CD8-positive, alpha-beta memory T cell (primary cell): ENCODE data around the gene TRAF5. TPM values are rescaled to one million over a fixed set of nuclear protein-coding genes. Genes with fewer than 3 reads are reported as not detected.

Source experiments
- CTCF ChIA-PET: fragments of 350-600 bp; sonication (Branson Sonifier 250); formaldehyde crosslinking; loops from one replicate; lab custom pipeline; 2021; ENCODE audit warnings: antibody characterized with exemption; lab: Charles Lee
- POLR2A ChIA-PET: fragments of 350-600 bp; sonication (Branson Sonifier 250); formaldehyde crosslinking; loops from one replicate; lab custom pipeline; 2021; ENCODE audit warnings: antibody characterized with exemption; lab: Charles Lee
- DNase-seq, 5 donors: peaks; one replicate each; pipeline versions ENCODE4 v3.0.0 to v3.0.0-alpha.2; 2020 to 2022; ENCODE audit warnings: mixed read lengths in 1 of 5
- H3K27ac ChIP-seq: one replicate; pipeline ENCODE4 v1.7.0; 2013; ENCODE audit warnings: low read depth, mild to moderate bottlenecking, low read length, moderate library complexity
- H3K27me3 ChIP-seq: 2 replicates; pipeline ENCODE4 v1.7.0; 2013; ENCODE audit warnings: low read length, mild to moderate bottlenecking; ENCODE audit not compliant: insufficient read depth, poor library complexity, severe bottlenecking
- H3K36me3 ChIP-seq: 2 replicates; pipeline ENCODE4 v1.7.0; 2013; ENCODE audit warnings: mild to moderate bottlenecking, low read length, moderate library complexity; ENCODE audit not compliant: insufficient read depth
- H3K4me1 ChIP-seq: 2 replicates; pipeline ENCODE4 v1.7.0; 2013; ENCODE audit warnings: mild to moderate bottlenecking, low read length, moderate library complexity; ENCODE audit not compliant: insufficient read depth
- H3K4me3 ChIP-seq: 2 replicates; pipeline ENCODE4 v1.7.0; 2013; ENCODE audit warnings: mild to moderate bottlenecking, low read length
- H3K9me3 ChIP-seq: 2 replicates; pipeline ENCODE4 v1.7.0; 2013; ENCODE audit warnings: mild to moderate bottlenecking, low read length
- H3K27ac Mint-ChIP-seq, 8 donors: one replicate each; pipeline ENCODE4 v1.8.0; 2020 to 2021; ENCODE audit warnings: mixed read lengths in 8 of 8, mild to moderate bottlenecking in 6 of 8, inconsistent platforms in 3 of 8, moderate library complexity in 3 of 8
- H3K27me3 Mint-ChIP-seq, 2 donors: one replicate each; pipeline ENCODE4 v1.8.0; 2020 to 2021; ENCODE audit warnings: mixed read lengths in 2 of 2, mild to moderate bottlenecking in 1 of 2, moderate library complexity in 1 of 2
- H3K36me3 Mint-ChIP-seq, 3 donors: one replicate each; pipeline ENCODE4 v1.8.0; 2020 to 2021; ENCODE audit warnings: mixed read lengths in 3 of 3, inconsistent platforms in 1 of 3, mild to moderate bottlenecking in 1 of 3
- H3K4me1 Mint-ChIP-seq, 3 donors: one replicate each; pipeline ENCODE4 v1.8.0; 2020 to 2021; ENCODE audit warnings: mixed read lengths in 3 of 3, inconsistent platforms in 1 of 3, mild to moderate bottlenecking in 1 of 3
- H3K4me3 Mint-ChIP-seq, 7 donors: one replicate each; pipeline ENCODE4 v1.8.0; 2020 to 2021; ENCODE audit warnings: mixed read lengths in 7 of 7, mild to moderate bottlenecking in 6 of 7, moderate library complexity in 4 of 7, inconsistent platforms in 2 of 7
- H3K9me3 Mint-ChIP-seq, 5 donors: one replicate each; pipeline ENCODE4 v1.8.0; 2020 to 2022; ENCODE audit warnings: mixed read lengths in 5 of 5, mild to moderate bottlenecking in 3 of 5, moderate library complexity in 2 of 5, inconsistent platforms in 1 of 5
- polyA plus RNA-seq: library from polyadenylated mRNA; unstranded; fragments of 300-500 nt; fragmentation: Illumina TruSeq; gene quantifications from one replicate; pipeline ENCODE4 v1.2.3, GENCODE V29; 2021
- total RNA-seq, 2 experiments: library from RNA; stranded (reverse); gene quantifications; one replicate each; pipeline ENCODE4 v1.2.3, GENCODE V29; 2021

Gene TRAF5
- total and polyA plus RNA-seq, 3 experiments from 2014 or later: 30.7 to 38.3 (median 33.7) TPM

DNA sequence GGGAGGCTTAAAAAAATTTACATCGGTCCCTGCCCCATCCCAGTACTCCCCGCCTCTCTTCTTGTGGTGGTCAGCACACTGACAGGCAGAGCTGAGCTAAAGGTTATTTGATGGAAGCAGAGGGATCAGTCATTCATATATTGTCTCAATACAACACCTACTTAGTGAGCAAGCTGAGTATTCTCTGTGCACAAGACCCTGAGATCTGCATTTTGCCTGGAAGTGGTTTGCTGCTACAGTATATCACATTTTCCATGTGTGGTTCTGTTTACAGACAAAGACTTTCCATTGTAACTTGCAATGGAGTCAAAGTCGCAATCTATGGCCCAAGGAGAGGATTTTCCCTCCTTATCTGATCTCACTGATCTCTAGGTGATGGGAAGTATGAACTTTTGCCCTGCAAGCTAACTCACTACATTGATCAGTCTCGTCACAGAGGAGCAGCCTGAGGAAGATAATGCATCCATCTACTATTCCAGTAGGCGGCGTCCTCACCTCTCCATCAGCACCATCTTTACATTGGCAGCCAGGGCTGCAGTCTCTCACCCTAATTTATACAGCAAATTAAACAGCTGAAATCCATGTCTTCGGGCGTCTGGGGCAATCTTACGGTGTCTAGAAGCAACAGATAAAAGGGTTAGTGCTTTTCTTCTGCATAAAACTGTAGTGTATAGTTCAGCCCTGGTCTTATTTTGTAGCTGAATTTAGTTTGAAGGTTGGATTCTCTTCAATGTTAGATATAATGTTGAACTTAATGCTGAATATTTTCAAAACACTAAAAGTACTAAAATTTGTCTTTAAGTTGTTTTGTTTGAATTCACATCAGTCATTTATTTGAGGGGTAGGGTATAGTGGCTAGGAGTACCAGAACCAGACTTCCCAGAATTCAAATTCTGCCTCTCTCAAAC is 3.2 kb upstream of the TRAF5 start:
- H3K27ac Mint-ChIP-seq: peak overlapping the region in 2 of 8 donors; percentile 4 to 25
- peaks cover 30 to 51% (median 37%) of the 10 kb centered on the region in 3 donors for H3K4me1 Mint-ChIP-seq
- H3K36me3 ChIP-seq: no peaks in the 10 kb centered on the region
- DNase-seq: peak; percentile 44 to 77 (median 56)
- no peak overlapping the region for H3K4me3 ChIP-seq
- peaks cover 0 to 16% (median 0%) of the 10 kb centered on the region in 3 donors for H3K36me3 Mint-ChIP-seq
- H3K27ac ChIP-seq: no peak overlapping the region
- H3K27me3 Mint-ChIP-seq: no peaks in the 10 kb centered on the region
- peaks cover 14% of the 10 kb centered on the region for H3K4me1 ChIP-seq
- peak overlapping the region in 1 of 7 donors; percentile 70 for H3K4me3 Mint-ChIP-seq
- H3K27me3 ChIP-seq: no peaks in the 10 kb centered on the region
- no peaks in the 10 kb centered on the region for H3K9me3 ChIP-seq
- ChIA-PET POLR2A (interaction anchor here (0.5 kb wide), 1 partner anchor 155 kb away, joined by 3 read pairs; no protein-coding TSS in a partner anchor), CTCF (interaction anchor here (0.6 to 2.8 kb wide), 33 partner anchors 8 to 990 kb away, joined by 3 to 29 read pairs (median 7); no protein-coding TSS in a partner anchor)
- H3K9me3 Mint-ChIP-seq: no peaks in the 10 kb centered on the region

DNA sequence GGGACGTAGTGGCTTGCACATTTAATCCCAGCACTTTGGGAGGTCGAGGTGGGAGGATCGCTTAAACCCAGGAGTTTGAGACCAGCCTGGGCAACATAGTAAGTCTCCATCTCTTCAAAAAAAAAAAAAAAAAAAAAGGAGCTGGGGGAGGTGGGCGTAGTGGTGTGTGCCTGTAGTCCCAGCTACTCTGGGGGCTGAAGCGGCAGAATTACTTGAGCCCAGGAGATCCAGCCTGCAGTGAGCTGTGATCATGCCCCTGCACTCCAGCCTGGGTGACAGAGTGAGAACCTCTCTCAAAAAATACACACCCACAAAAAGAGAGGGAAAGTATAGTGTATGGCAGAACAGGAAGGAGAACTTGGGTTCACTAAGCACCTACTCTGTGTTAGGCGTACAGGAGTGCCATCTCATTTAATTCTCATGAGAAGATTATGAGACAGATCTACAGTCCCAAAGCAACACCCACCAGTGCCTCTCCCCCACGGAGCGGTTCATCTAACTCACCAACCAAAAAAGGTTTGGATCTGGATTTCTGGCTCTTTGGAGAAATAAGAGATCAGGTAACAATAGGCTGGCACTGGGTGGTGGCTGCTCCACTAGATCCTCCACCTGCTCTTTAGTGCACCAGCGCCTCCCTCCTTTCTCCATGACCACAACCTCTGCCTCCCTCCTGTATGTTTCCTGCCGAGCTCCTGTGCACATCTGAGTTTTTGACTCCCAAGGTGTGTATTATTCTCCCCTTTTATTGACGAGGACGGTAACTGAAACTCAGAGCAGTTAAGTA is 1.4 kb upstream of the TRAF5 start:
- Mint-ChIP-seq H3K4me3 (peak overlapping the region; percentile 57 to 96 (median 95)), H3K4me1 (peaks cover 47 to 66% (median 55%) of the 10 kb centered on the region in 3 donors), H3K27me3 (peaks cover 0 to under 1% of the 10 kb centered on the region in 2 donors), H3K36me3 (peaks cover 0 to 23% (median 0%) of the 10 kb centered on the region in 3 donors), H3K9me3 (no peaks in the 10 kb centered on the region), H3K27ac (peak overlapping the region; percentile 81 to 99 (median 96))
- no peak overlapping the region for H3K27ac ChIP-seq
- H3K4me1 ChIP-seq: peaks cover 32% of the 10 kb centered on the region
- no peak overlapping the region for H3K4me3 ChIP-seq
- H3K36me3 ChIP-seq: no peaks in the 10 kb centered on the region
- ChIA-PET CTCF (interaction anchor here (0.9 to 5.8 kb wide), 5 partner anchors 14 to 196 kb away, joined by 3 to 37 read pairs (median 4); no protein-coding TSS in a partner anchor), POLR2A (interaction anchor here (0.6 kb wide), 1 partner anchor 11 kb away, joined by 3 read pairs; no protein-coding TSS in a partner anchor)
- no peaks in the 10 kb centered on the region for H3K27me3 ChIP-seq
- DNase-seq: no peak
- no peaks in the 10 kb centered on the region for H3K9me3 ChIP-seq

DNA sequence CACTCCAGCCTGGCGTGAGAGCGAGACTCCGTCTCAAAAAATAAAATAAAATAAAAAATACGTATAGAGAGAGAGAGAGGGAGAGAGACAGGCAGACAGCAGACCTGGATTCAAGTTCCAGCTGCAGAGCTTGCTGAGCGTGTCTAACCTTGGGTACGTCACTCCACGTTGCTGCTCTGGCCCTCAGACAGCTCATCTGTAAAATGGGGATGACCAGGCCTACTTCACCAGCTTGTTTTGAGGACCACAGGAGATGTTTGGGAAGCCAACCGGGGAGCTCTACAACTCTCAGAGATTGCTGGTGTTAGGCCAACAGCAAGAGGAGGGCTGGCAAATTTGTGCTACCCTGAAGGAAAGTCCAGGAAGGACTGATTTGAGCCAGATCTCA is 499 bp upstream of the TRAF5 start:
- H3K4me3 Mint-ChIP-seq: peak overlapping the region; percentile 92 to 96 (median 95)
- Histone ChIP-seq H3K4me3 (peak overlapping the region; percentile 66), H3K27ac (peak overlapping the region; percentile 66), H3K4me1 (peaks cover 42% of the 10 kb centered on the region), H3K27me3 (no peaks in the 10 kb centered on the region), H3K9me3 (no peaks in the 10 kb centered on the region), H3K36me3 (no peaks in the 10 kb centered on the region)
- ChIA-PET CTCF (interaction anchor here (1.2 to 5.8 kb wide), 5 partner anchors 9 to 152 kb away, joined by 3 to 37 read pairs (median 5); no protein-coding TSS in a partner anchor), POLR2A (interaction anchor here (0.5 to 1.8 kb wide), 3 partner anchors 18 to 614 kb away, joined by 4 read pairs; no protein-coding TSS in a partner anchor)
- peak in 1 of 5 donors; percentile 10 for DNase-seq
- H3K36me3 Mint-ChIP-seq: peaks cover 0 to 31% (median 2%) of the 10 kb centered on the region in 3 donors
- H3K4me1 Mint-ChIP-seq: peaks cover 53 to 69% (median 61%) of the 10 kb centered on the region in 3 donors
- peaks cover 0 to 2% of the 10 kb centered on the region in 2 donors for H3K27me3 Mint-ChIP-seq
- peak overlapping the region; percentile 89 to 99 (median 96) for H3K27ac Mint-ChIP-seq
- H3K9me3 Mint-ChIP-seq: no peaks in the 10 kb centered on the region

DNA sequence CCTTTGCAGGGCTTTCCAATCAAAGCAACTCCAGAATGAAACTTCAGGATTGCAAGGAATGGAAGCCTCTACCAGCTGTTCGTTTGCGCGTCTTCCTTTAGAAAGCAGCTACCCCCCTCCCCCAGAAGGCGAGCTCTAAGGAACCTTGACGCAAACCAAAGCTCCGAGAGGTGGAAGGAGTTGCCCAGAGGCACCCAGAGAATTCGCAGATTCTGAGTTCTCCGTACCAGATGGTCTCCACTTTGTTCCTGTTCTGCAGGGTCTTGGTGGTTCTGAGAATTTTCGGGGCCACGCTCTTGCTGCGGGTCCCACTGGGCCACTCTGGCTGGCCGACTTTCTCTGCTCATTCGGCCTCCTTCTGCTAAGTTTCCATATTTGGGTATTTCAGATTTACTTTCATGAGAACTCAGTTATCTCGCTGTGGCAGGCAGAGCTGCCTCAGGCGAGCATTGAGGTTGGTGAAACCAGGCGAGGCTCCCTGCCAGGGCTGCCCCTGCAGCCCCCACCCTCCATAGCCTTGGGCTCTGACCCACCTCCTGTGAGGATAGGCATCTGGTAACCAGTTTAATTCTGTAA is 801 bp downstream of the TRAF5 start:
- H3K27me3 Mint-ChIP-seq: peaks cover 0 to 2% of the 10 kb centered on the region in 2 donors
- no peaks in the 10 kb centered on the region for H3K27me3 ChIP-seq
- peak overlapping the region; percentile 79 for H3K4me3 ChIP-seq
- H3K36me3 ChIP-seq: no peaks in the 10 kb centered on the region
- peak in 4 of 5 donors; percentile 18 to 55 (median 49) for DNase-seq
- H3K4me1 Mint-ChIP-seq: peaks cover 62 to 78% (median 73%) of the 10 kb centered on the region in 3 donors
- ChIA-PET POLR2A (interaction anchor here (0.7 to 1.8 kb wide), 6 partner anchors 28 to 1574 kb away, joined by 3 to 6 read pairs (median 4); no protein-coding TSS in a partner anchor), CTCF (interaction anchor here (0.9 to 5.8 kb wide), 9 partner anchors 12 to 327 kb away, joined by 3 to 37 read pairs (median 6); no protein-coding TSS in a partner anchor)
- H3K27ac ChIP-seq: peak overlapping the region; percentile 82
- H3K9me3 Mint-ChIP-seq: no peaks in the 10 kb centered on the region
- peak overlapping the region; percentile 89 to 99 (median 96) for H3K27ac Mint-ChIP-seq
- peaks cover 53% of the 10 kb centered on the region for H3K4me1 ChIP-seq
- H3K36me3 Mint-ChIP-seq: peaks cover 0 to 32% (median 2%) of the 10 kb centered on the region in 3 donors
- peak overlapping the region; percentile 92 to 99 (median 98) for H3K4me3 Mint-ChIP-seq
- H3K9me3 ChIP-seq: no peaks in the 10 kb centered on the region

DNA sequence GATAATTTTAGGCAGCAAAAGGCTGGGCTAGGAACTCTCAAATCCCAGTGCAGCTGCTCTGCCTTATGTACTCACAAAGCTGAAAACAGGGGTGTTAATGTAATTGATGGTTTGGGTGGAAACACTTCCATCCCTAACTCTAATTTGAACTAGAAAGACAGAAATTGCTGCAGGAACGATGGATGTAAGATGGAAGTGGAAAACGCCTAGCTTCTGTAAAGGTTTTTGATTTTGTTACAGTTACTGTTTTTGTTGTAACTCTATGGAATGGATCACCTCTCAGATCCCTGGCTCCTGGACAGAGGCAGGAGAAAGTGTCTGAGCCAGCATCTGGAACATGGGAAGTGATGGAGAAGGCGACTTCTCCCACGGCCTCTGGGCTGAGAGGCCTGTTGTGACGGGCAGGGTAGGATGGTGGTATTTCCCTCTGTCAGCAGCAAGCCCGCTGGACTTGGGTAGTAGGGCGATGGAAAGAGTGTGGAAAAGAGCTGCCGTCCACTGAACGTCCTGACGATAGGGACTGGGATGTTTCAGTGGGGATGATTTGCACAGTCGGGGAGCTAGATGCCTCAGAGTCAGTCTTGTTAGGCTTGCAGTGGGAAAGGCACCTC is 1.6 kb downstream of the TRAF5 start:
- ChIA-PET POLR2A (interaction anchor here (1.0 to 1.5 kb wide), 2 partner anchors 27 to 55 kb away, joined by 4 to 6 read pairs; no protein-coding TSS in a partner anchor), CTCF (interaction anchor here (1.0 to 5.8 kb wide), 13 partner anchors 11 to 326 kb away, joined by 3 to 37 read pairs (median 4); no protein-coding TSS in a partner anchor)
- no peaks in the 10 kb centered on the region for H3K9me3 Mint-ChIP-seq
- Histone ChIP-seq H3K27ac (peak overlapping the region; percentile 82), H3K4me3 (peak overlapping the region; percentile 79), H3K27me3 (no peaks in the 10 kb centered on the region), H3K9me3 (no peaks in the 10 kb centered on the region), H3K4me1 (peaks cover 59% of the 10 kb centered on the region), H3K36me3 (no peaks in the 10 kb centered on the region)
- H3K4me1 Mint-ChIP-seq: peaks cover 69 to 85% (median 80%) of the 10 kb centered on the region in 3 donors
- H3K4me3 Mint-ChIP-seq: peak overlapping the region; percentile 92 to 99 (median 98)
- DNase-seq: no peak
- peak overlapping the region; percentile 89 to 99 (median 96) for H3K27ac Mint-ChIP-seq
- H3K27me3 Mint-ChIP-seq: peaks cover 0 to 2% of the 10 kb centered on the region in 2 donors
- H3K36me3 Mint-ChIP-seq: peaks cover 0 to 33% (median 2%) of the 10 kb centered on the region in 3 donors

DNA sequence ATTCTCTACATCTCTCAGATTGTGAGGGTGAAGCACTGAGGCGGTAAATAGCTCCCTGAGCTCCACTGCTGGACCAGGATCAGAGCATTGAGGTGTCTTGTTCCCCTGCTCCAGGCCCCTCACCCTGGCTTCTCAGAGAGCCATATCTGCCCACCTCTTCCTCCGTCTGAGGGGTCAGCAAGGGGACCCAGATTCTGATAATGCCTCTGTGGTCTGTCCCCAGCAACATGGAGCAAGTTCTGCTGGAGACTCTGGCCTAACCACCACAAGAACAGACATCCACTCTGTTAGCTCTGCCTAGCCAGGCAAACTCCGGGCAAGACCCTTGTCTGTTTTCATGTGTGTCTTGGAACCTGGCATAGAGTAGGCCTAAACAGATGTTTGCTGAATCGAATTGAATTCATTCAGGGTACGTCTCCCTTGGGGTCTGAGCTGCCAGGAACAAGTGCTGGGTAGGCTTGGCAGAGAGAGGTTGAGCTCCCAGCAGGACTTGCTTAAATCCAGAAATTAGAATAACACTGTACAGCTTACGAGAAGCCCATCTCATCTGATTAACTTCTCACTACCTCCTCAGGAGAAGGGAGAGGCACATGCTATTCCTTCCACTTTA is 2.3 kb downstream of the TRAF5 start:
- no peaks in the 10 kb centered on the region for H3K27me3 ChIP-seq
- ChIA-PET POLR2A (interaction anchor here (1.5 kb wide), 1 partner anchor 26 kb away, joined by 4 read pairs; no protein-coding TSS in a partner anchor), CTCF (interaction anchor here (0.6 to 5.8 kb wide), 12 partner anchors 10 to 189 kb away, joined by 3 to 37 read pairs (median 6); no protein-coding TSS in a partner anchor)
- Mint-ChIP-seq H3K27me3 (peaks cover 0 to 2% of the 10 kb centered on the region in 2 donors), H3K9me3 (no peaks in the 10 kb centered on the region), H3K36me3 (peaks cover 0 to 33% (median 4%) of the 10 kb centered on the region in 3 donors), H3K27ac (peak overlapping the region; percentile 89 to 99 (median 96)), H3K4me1 (peaks cover 68 to 84% (median 80%) of the 10 kb centered on the region in 3 donors), H3K4me3 (peak overlapping the region; percentile 92 to 99 (median 98))
- peak overlapping the region; percentile 82 for H3K27ac ChIP-seq
- no peaks in the 10 kb centered on the region for H3K36me3 ChIP-seq
- no peak for DNase-seq
- H3K9me3 ChIP-seq: no peaks in the 10 kb centered on the region
- H3K4me3 ChIP-seq: peak overlapping the region; percentile 79
- H3K4me1 ChIP-seq: peaks cover 63% of the 10 kb centered on the region
